K562 (cell line): Measurements from ENCODE around the gene CHRNB4.

Source experiments
- EGR1 ChIP-seq: fragments of 450-650 bp; conservative IDR thresholded peaks from 2 replicates; pipeline ENCODE4 v1.6.1; 2017; ENCODE audit warnings: mild to moderate bottlenecking
- MTA3 ChIP-seq: fragments of 450-650 bp; formaldehyde crosslinking; IDR thresholded peaks from 2 replicates; pipeline ENCODE4 v1.6.1; 2017; ENCODE audit warnings: mild to moderate bottlenecking, borderline replicate concordance
- POLR2A ChIP-seq: fragments of 450-650 bp; conservative IDR thresholded peaks from 2 replicates; pipeline ENCODE4 v1.6.1; 2016
- RBM15 ChIP-seq: fragments of 200-400 bp; formaldehyde crosslinking; IDR thresholded peaks from 2 replicates; pipeline ENCODE4 v1.6.1; 2018; ENCODE audit warnings: mild to moderate bottlenecking, low read length, moderate library complexity; ENCODE audit not compliant: insufficient read depth
- SPI1 ChIP-seq: IDR thresholded peaks from 2 replicates; pipeline ENCODE4 v1.6.1; 2011; ENCODE audit warnings: low read depth, low read length, control low read depth, borderline replicate concordance
- TEAD4 ChIP-seq, 2 experiments: sonication (generic) in 1 of 2; formaldehyde crosslinking in 1 of 2; IDR thresholded peaks; 2 replicates each; pipeline versions ENCODE4 v1.6.1 to v1.8.0; 2012 to 2022; ENCODE audit warnings: borderline replicate concordance in 1 of 2, inconsistent platforms in 1 of 2, low read length in 1 of 2, mild to moderate bottlenecking in 1 of 2, missing genetic modification reagents in 1 of 2
- ZKSCAN3 ChIP-seq: fragments of 250-450 bp; sonication (Bioruptor Pico); IDR thresholded peaks from 2 replicates; pipeline ENCODE4 v1.4.0; 2020
- TF ChIP-seq, protein P1 (sequence below): sonication (generic); formaldehyde crosslinking; IDR thresholded peaks from 2 replicates; pipeline ENCODE4 v1.5.0; 2020; ENCODE audit warnings: missing genetic modification reagents

DNA sequence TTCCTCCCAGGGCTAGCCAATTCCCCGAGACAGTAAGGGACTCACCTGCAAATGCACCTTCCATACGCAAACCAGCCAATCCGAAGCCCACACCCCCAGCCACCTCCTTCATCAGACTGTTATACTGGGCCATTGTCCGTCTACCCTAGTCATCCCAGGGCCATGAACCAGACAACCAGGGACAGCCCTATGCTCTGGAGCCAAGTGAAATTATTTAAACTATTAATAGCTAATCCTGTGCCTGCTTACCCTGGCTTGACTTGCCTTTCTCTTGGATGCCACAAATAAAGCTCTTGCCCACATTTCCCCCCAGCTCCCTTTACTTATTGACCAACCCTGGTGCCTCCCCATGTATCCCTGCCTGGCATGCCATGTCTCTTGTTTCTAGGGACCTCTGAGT is 4.0 kb upstream of the CHRNB4 start:
- no peak for TF ChIP-seq ZKSCAN3
- no peak for TF ChIP-seq POLR2A
- TF ChIP-seq RBM15: no peak
- no peak for TF ChIP-seq MTA3
- TF ChIP-seq EGR1: no peak
- no peak for TF ChIP-seq TEAD4 (IDR thresholded peaks at IDR 0.05; ENCODE audit: low read length)
- no peak for TF ChIP-seq TEAD4 (CRISPR knock-in tag; IDR thresholded peaks at IDR 0.05; ENCODE audit: borderline replicate concordance)
- TF ChIP-seq, protein P1, sequence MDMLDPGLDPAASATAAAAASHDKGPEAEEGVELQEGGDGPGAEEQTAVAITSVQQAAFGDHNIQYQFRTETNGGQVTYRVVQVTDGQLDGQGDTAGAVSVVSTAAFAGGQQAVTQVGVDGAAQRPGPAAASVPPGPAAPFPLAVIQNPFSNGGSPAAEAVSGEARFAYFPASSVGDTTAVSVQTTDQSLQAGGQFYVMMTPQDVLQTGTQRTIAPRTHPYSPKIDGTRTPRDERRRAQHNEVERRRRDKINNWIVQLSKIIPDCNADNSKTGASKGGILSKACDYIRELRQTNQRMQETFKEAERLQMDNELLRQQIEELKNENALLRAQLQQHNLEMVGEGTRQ (CRISPR knock-in tag): no peak
- no peak for TF ChIP-seq SPI1
